Keratinocyte (primary cell): ENCODE results near the gene KIZ. TPM values are rescaled to one million over a fixed set of nuclear protein-coding genes. Genes with fewer than 3 reads are reported as not detected.

ENCODE experiments used
- DNase-seq: peaks from one replicate; pipeline ENCODE4 v3.0.0-alpha.2; 2011; ENCODE audit warnings: low read depth, missing footprints, low spot score
- FAIRE-seq: peaks from 2 replicates; lab custom pipeline; 2011; peaks lifted over from hg19 to GRCh38; lab: Jason Lieb, UNC
- H2AFZ ChIP-seq: 2 replicates; pipeline ENCODE4 v1.6.0; 2012; ENCODE audit warnings: low read length, control low read depth, inconsistent platforms; ENCODE audit not compliant: control insufficient read depth
- H3K27ac ChIP-seq: 2 replicates; pipeline ENCODE4 v1.5.1; 2011; ENCODE audit warnings: low read length; ENCODE audit not compliant: control insufficient read depth, insufficient read depth
- H3K27me3 ChIP-seq: 3 replicates; pipeline ENCODE4 v1.6.0; 2011; ENCODE audit warnings: low read length; ENCODE audit not compliant: control insufficient read depth, insufficient read depth; ENCODE audit errors: extremely low read depth
- H3K36me3 ChIP-seq, 2 experiments: 2 replicates in 1 of 2; 3 replicates in 1 of 2; pipeline ENCODE4 v1.5.1; 2011; ENCODE audit warnings: low read length in 2 of 2, mild to moderate bottlenecking in 1 of 2; ENCODE audit not compliant: control insufficient read depth in 2 of 2, insufficient read depth in 2 of 2; ENCODE audit errors: extremely low read depth in 1 of 2
- H3K4me1 ChIP-seq: 3 replicates; pipeline ENCODE4 v1.5.1; 2011; ENCODE audit warnings: low read length; ENCODE audit not compliant: control insufficient read depth, insufficient read depth; ENCODE audit errors: extremely low read depth
- H3K4me2 ChIP-seq: 3 replicates; pipeline ENCODE4 v1.6.0; 2011; ENCODE audit warnings: low read depth, low read length; ENCODE audit not compliant: control insufficient read depth, insufficient read depth; ENCODE audit errors: extremely low read depth
- H3K4me3 ChIP-seq, 3 experiments: fragments of 200-600 bp in 1 of 3; sonication (generic) in 1 of 3; 2 replicates in 2 of 3; 3 replicates in 1 of 3; pipeline ENCODE4 v1.5.1; 2011 to 2016; ENCODE audit warnings: low read length in 3 of 3, mild to moderate bottlenecking in 3 of 3, control low read depth in 2 of 3, inconsistent platforms in 1 of 3, low read depth in 1 of 3, mixed read lengths in 1 of 3, mixed run types in 1 of 3, moderate library complexity in 1 of 3; ENCODE audit not compliant: control insufficient read depth in 2 of 3, insufficient read depth in 2 of 3; ENCODE audit errors: extremely low read depth in 1 of 3
- H3K79me2 ChIP-seq: 2 replicates; pipeline ENCODE4 v1.6.0; 2012; ENCODE audit warnings: low read length; ENCODE audit not compliant: control insufficient read depth, insufficient read depth
- H3K9ac ChIP-seq: 3 replicates; pipeline ENCODE4 v1.6.0; 2011; ENCODE audit warnings: low read length; ENCODE audit not compliant: control insufficient read depth, insufficient read depth; ENCODE audit errors: extremely low read depth
- H3K9me1 ChIP-seq: 3 replicates; pipeline ENCODE4 v1.6.0; 2011; ENCODE audit warnings: low read length; ENCODE audit not compliant: control insufficient read depth, insufficient read depth; ENCODE audit errors: extremely low read depth
- H3K9me3 ChIP-seq: 2 replicates; pipeline ENCODE4 v1.5.1; 2012; ENCODE audit warnings: low read depth, low read length; ENCODE audit not compliant: control insufficient read depth
- H4K20me1 ChIP-seq: 3 replicates; pipeline ENCODE4 v1.6.0; 2011; ENCODE audit warnings: low read length; ENCODE audit not compliant: control insufficient read depth, insufficient read depth; ENCODE audit errors: extremely low read depth
- CTCF ChIP-seq, 3 experiments: IDR thresholded peaks in 1 of 3; conservative IDR thresholded peaks in 1 of 3; optimal IDR thresholded peaks in 1 of 3; 2 replicates in 2 of 3; 3 replicates in 1 of 3; pipeline versions ENCODE3 to v1.5.1; 2011; ENCODE audit warnings: low read length in 3 of 3, mild to moderate bottlenecking in 3 of 3, moderate library complexity in 2 of 3, control low read depth in 1 of 3, inconsistent platforms in 1 of 3; ENCODE audit not compliant: insufficient read depth in 2 of 3; ENCODE audit errors: extremely low read depth in 1 of 3
- EZH2 ChIP-seq: IDR thresholded peaks from one replicate; pipeline ENCODE4 v1.6.1; 2012; ENCODE audit warnings: inconsistent platforms, mild to moderate bottlenecking, low read length, moderate library complexity
- dilution Hi-C: fragments of 300-500 bp; cut with MboI; formaldehyde crosslinking; loops from one replicate; pipeline ENCODE4 v1.7.0; 2020; ENCODE audit warnings: low sequenced_read_pairs; ENCODE audit not compliant: extremely low pct_ligation_motif_present
- polyA plus RNA-seq, 5 experiments: library from polyadenylated mRNA; depleted of rRNA in 3 of 5; stranded (reverse) in 3 of 5; stranded (forward) in 1 of 5; unstranded in 1 of 5; fragments of >200 nt; gene quantifications; 1 replicate in 1 of 5; 2 replicates in 3 of 5; 3 replicates in 1 of 5; pipeline versions ENCODE4 v1.2.1 to v1.2.3, GENCODE V29; 2011 to 2012; ENCODE audit warnings: missing spikeins in 2 of 5, low read depth in 1 of 5, low replicate concordance in 1 of 5

Gene KIZ
- polyA plus RNA-seq, 1 donor (not counting 4 experiments of a cell fraction or from before 2014, with no cell fraction given), result 21.3 TPM

GRCh38 chr20:21257192-21257591 is 131.3 kb downstream of the KIZ start:
- no peak overlapping the region for H3K4me2 ChIP-seq
- H2AFZ ChIP-seq, result no peak overlapping the region
- no peaks in the 10 kb centered on the region for H3K9me3 ChIP-seq
- H3K27me3 ChIP-seq, result no peaks in the 10 kb centered on the region
- H3K27ac ChIP-seq, result no peak overlapping the region
- no peaks in the 10 kb centered on the region for H3K9me1 ChIP-seq
- DNase-seq (no peak), FAIRE-seq (no peak)
- no peaks in the 10 kb centered on the region for H4K20me1 ChIP-seq
- no peak overlapping the region for H3K9ac ChIP-seq
- no peaks in the 10 kb centered on the region for H3K79me2 ChIP-seq
- dilution Hi-C loops, result no loop called here
- H3K4me3 ChIP-seq, result no peak overlapping the region
- H3K36me3 ChIP-seq, result no peaks in the 10 kb centered on the region
- H3K4me1 ChIP-seq, result no peaks in the 10 kb centered on the region
- TF ChIP-seq CTCF (optimal IDR thresholded peaks at IDR 0.05 in 1 of 3, IDR thresholded peaks at IDR 0.05 in 1 of 3, conservative IDR thresholded peaks at IDR 0.05 in 1 of 3; ENCODE audit: extremely low read depth in 1 of 3, insufficient read depth in 2 of 3, low read length in 3 of 3) (no peak), EZH2 (no peak)

GRCh38 chr20:21258411-21258810 is 132.5 kb downstream of the KIZ start:
- FAIRE-seq (no peak), DNase-seq (no peak)
- Histone ChIP-seq H3K9me3 (no peaks in the 10 kb centered on the region), H3K27me3 (no peaks in the 10 kb centered on the region), H3K4me3 (no peak overlapping the region), H2AFZ (no peak overlapping the region), H3K36me3 (no peaks in the 10 kb centered on the region), H3K9ac (no peak overlapping the region), H4K20me1 (no peaks in the 10 kb centered on the region), H3K4me2 (no peak overlapping the region), H3K27ac (no peak overlapping the region), H3K4me1 (no peaks in the 10 kb centered on the region), H3K79me2 (no peaks in the 10 kb centered on the region), H3K9me1 (no peaks in the 10 kb centered on the region)
- TF ChIP-seq CTCF (optimal IDR thresholded peaks at IDR 0.05 in 1 of 3, IDR thresholded peaks at IDR 0.05 in 1 of 3, conservative IDR thresholded peaks at IDR 0.05 in 1 of 3; ENCODE audit: extremely low read depth in 1 of 3, insufficient read depth in 2 of 3, low read length in 3 of 3), result no peak
- no peak for TF ChIP-seq EZH2
- dilution Hi-C loops, result no loop called here
